DOHH2 (cell line): ENCODE results near the gene ATP7B.

Experiments used
- H3F3A ChIP-seq: fragments of 200-600 bp; sonication (generic), shearing (Covaris generic); 2 replicates; pipeline ENCODE4 v1.6.0; 2016; ENCODE audit warnings: antibody characterized with exemption, mild to moderate bottlenecking; ENCODE audit not compliant: control insufficient read depth, insufficient read depth
- H3K27ac ChIP-seq: fragments of 200-600 bp; sonication (generic); 2 replicates; pipeline ENCODE4 v1.5.1; 2014; ENCODE audit warnings: low read depth, mild to moderate bottlenecking, low read length, moderate library complexity
- H3K27me3 ChIP-seq: fragments of 200-600 bp; sonication (generic); 2 replicates; pipeline ENCODE4 v1.6.1; 2014; ENCODE audit warnings: mild to moderate bottlenecking, low read length, mixed read lengths; ENCODE audit not compliant: control insufficient read depth
- H3K36me3 ChIP-seq: fragments of 200-600 bp; sonication (generic); 2 replicates; pipeline ENCODE4 v1.6.1; 2014; ENCODE audit warnings: mild to moderate bottlenecking, low read length, moderate library complexity, mixed read lengths; ENCODE audit not compliant: control insufficient read depth
- H3K4me1 ChIP-seq: fragments of 200-600 bp; sonication (generic); 2 replicates; pipeline ENCODE4 v1.6.1; 2014; ENCODE audit warnings: mild to moderate bottlenecking, low read length, mixed read lengths; ENCODE audit not compliant: control insufficient read depth
- H3K4me2 ChIP-seq: fragments of 200-600 bp; sonication (generic); 2 replicates; pipeline ENCODE4 v1.6.0; 2014; ENCODE audit warnings: mild to moderate bottlenecking, low read length, moderate library complexity
- H3K4me3 ChIP-seq: fragments of 200-600 bp; sonication (generic); 2 replicates; pipeline ENCODE4 v1.5.1; 2014; ENCODE audit warnings: mild to moderate bottlenecking, low read length, mixed read lengths
- H3K79me2 ChIP-seq: fragments of 200-600 bp; sonication (generic); 2 replicates; pipeline ENCODE4 v1.6.1; 2014; ENCODE audit warnings: mild to moderate bottlenecking, low read length, mixed read lengths; ENCODE audit not compliant: control insufficient read depth
- H3K9me2 ChIP-seq: fragments of 200-600 bp; sonication (generic); replicated peaks from 2 replicates; pipeline ENCODE4 v1.6.1; 2014; ENCODE audit warnings: mild to moderate bottlenecking, low read length, mixed read lengths; ENCODE audit not compliant: control insufficient read depth
- H3K9me3 ChIP-seq: fragments of 200-600 bp; sonication (generic); 2 replicates; pipeline ENCODE4 v1.6.1; 2014; ENCODE audit warnings: antibody characterized with exemption, low read length, mixed read lengths; ENCODE audit not compliant: control insufficient read depth, insufficient read depth
- H4K20me1 ChIP-seq: fragments of 200-600 bp; sonication (generic); 2 replicates; pipeline ENCODE4 v1.6.0; 2014; ENCODE audit warnings: low read depth, mild to moderate bottlenecking, antibody characterized with exemption, low read length, moderate library complexity; ENCODE audit not compliant: control insufficient read depth, insufficient read depth
- EZH2phosphoT487 ChIP-seq: fragments of 200-600 bp; sonication (generic); IDR thresholded peaks from 2 replicates; pipeline ENCODE4 v1.6.1; 2017; ENCODE audit warnings: borderline replicate concordance, mild to moderate bottlenecking, antibody characterized with exemption, low read length, moderate library complexity, mixed read lengths
- TF ChIP-seq, protein P1 (sequence below): fragments of 200-600 bp; sonication (generic); IDR thresholded peaks from one replicate; pipeline ENCODE4 v1.5.1; 2014; ENCODE audit warnings: antibody characterized with exemption, mild to moderate bottlenecking, low read depth, low read length; ENCODE audit not compliant: poor library complexity, severe bottlenecking

ATP7B gene

GRCh38 chr13:52006523-52007245 lies 4.6 kb downstream of the ATP7B start:
- no peaks in the 10 kb centered on the region for H3K79me2 ChIP-seq
- H3K9me2 ChIP-seq, result no peaks in the 10 kb centered on the region
- no peaks in the 10 kb centered on the region for H3K36me3 ChIP-seq
- H3F3A ChIP-seq, result no peaks in the 10 kb centered on the region
- peaks cover 9% of the 10 kb centered on the region for H3K4me1 ChIP-seq
- TF ChIP-seq EZH2phosphoT487, result no peak
- TF ChIP-seq, protein P1, sequence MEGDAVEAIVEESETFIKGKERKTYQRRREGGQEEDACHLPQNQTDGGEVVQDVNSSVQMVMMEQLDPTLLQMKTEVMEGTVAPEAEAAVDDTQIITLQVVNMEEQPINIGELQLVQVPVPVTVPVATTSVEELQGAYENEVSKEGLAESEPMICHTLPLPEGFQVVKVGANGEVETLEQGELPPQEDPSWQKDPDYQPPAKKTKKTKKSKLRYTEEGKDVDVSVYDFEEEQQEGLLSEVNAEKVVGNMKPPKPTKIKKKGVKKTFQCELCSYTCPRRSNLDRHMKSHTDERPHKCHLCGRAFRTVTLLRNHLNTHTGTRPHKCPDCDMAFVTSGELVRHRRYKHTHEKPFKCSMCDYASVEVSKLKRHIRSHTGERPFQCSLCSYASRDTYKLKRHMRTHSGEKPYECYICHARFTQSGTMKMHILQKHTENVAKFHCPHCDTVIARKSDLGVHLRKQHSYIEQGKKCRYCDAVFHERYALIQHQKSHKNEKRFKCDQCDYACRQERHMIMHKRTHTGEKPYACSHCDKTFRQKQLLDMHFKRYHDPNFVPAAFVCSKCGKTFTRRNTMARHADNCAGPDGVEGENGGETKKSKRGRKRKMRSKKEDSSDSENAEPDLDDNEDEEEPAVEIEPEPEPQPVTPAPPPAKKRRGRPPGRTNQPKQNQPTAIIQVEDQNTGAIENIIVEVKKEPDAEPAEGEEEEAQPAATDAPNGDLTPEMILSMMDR, result no peak
- H3K27me3 ChIP-seq, result peaks cover 49% of the 10 kb centered on the region
- H3K4me2 ChIP-seq, result no peak overlapping the region
- H3K27ac ChIP-seq, result no peak overlapping the region
- no peak overlapping the region for H3K4me3 ChIP-seq
- no peaks in the 10 kb centered on the region for H4K20me1 ChIP-seq
- no peaks in the 10 kb centered on the region for H3K9me3 ChIP-seq

- Histone ChIP-seq H3K79me2 (no peaks in the 10 kb centered on the region), H3K27ac (no peak overlapping the region), H3K27me3 (peaks cover 44% of the 10 kb centered on the region), H3K9me3 (no peaks in the 10 kb centered on the region), H3K4me3 (no peak overlapping the region), H3F3A (no peaks in the 10 kb centered on the region), H3K9me2 (no peaks in the 10 kb centered on the region), H3K4me2 (no peak overlapping the region), H4K20me1 (no peaks in the 10 kb centered on the region), H3K4me1 (peaks cover 4% of the 10 kb centered on the region), H3K36me3 (no peaks in the 10 kb centered on the region)
- TF ChIP-seq, protein P1, result no peak
- TF ChIP-seq EZH2phosphoT487, result no peak
Observed at GRCh38 chr13:52005841-52006522, 5.3 kb downstream of the ATP7B start.

DNA sequence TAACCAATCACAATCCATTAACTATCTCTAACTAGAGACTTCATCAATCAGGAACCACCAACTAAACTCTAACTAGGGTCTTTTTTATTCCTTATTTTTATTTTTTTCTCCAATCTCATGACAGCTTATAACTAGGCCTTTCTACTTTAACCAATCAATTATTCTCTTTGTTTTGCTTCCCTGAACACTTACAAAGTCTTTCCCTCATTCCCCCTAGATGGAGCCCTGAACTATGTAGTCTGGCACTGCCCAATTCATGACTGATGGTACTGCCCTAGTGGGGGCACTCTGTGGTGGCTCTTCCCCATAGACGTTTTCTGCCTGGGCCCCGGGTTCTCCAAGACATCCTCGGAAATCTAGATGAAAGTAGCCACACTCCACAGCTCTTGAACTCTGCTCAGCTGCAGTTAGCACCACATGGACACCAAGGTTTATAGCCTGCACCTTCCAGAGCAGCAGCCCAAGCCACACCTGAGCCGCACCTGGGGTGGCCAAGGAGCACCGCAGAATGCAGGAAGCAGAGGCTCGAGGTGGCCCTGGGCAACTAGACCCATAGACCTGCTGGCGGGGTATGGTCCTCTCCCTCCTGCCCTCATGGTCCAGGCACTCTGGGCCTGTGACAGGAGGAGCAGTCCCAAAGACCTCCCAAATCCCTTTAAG lies 6.6 kb downstream of the ATP7B start:
- Histone ChIP-seq H3K79me2 (no peaks in the 10 kb centered on the region), H3K9me2 (no peaks in the 10 kb centered on the region), H3F3A (no peaks in the 10 kb centered on the region), H3K27me3 (peaks cover 31% of the 10 kb centered on the region), H4K20me1 (no peaks in the 10 kb centered on the region), H3K27ac (no peak overlapping the region), H3K4me3 (no peak overlapping the region), H3K4me2 (no peak overlapping the region), H3K9me3 (no peaks in the 10 kb centered on the region), H3K4me1 (no peaks in the 10 kb centered on the region), H3K36me3 (no peaks in the 10 kb centered on the region)
- TF ChIP-seq, protein P1, result no peak
- TF ChIP-seq EZH2phosphoT487, result no peak
